Esophagus squamous epithelium (tissue), 4 donors: ENCODE results near the gene TTC23L.

Experiments
- POLR2A ChIP-seq, 4 donors: fragments of 450-650 bp; IDR thresholded peaks; one replicate each; pipeline ENCODE4 v1.6.1; 2017; ENCODE audit warnings: antibody characterized with exemption in 4 of 4, mild to moderate bottlenecking in 4 of 4, moderate library complexity in 3 of 4
- TF ChIP-seq, protein P1 (sequence below), 6 experiments: fragments of 450-650 bp in 4 of 6; fragments of 200-600 bp in 2 of 6; sonication (generic) in 2 of 6; IDR thresholded peaks; one replicate each; pipeline ENCODE4 v1.5.1; 2016 to 2019; ENCODE audit warnings: antibody characterized with exemption in 6 of 6, mild to moderate bottlenecking in 4 of 6, moderate library complexity in 4 of 6

- TF ChIP-seq POLR2A (IDR thresholded peaks at IDR 0.05) = no peak
- TF ChIP-seq, protein P1, sequence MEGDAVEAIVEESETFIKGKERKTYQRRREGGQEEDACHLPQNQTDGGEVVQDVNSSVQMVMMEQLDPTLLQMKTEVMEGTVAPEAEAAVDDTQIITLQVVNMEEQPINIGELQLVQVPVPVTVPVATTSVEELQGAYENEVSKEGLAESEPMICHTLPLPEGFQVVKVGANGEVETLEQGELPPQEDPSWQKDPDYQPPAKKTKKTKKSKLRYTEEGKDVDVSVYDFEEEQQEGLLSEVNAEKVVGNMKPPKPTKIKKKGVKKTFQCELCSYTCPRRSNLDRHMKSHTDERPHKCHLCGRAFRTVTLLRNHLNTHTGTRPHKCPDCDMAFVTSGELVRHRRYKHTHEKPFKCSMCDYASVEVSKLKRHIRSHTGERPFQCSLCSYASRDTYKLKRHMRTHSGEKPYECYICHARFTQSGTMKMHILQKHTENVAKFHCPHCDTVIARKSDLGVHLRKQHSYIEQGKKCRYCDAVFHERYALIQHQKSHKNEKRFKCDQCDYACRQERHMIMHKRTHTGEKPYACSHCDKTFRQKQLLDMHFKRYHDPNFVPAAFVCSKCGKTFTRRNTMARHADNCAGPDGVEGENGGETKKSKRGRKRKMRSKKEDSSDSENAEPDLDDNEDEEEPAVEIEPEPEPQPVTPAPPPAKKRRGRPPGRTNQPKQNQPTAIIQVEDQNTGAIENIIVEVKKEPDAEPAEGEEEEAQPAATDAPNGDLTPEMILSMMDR (IDR thresholded peaks at IDR 0.05) = no peak
Measured at GRCh38 chr5:34914671-34915138, 75.7 kb downstream of the TTC23L start.
